GM18868 (cell line): ENCODE results near the gene PTPRJ.
"Not testable (repeated sequence)": the region's sequence is repeated elsewhere in the genome, so short reads cannot be mapped to it uniquely, and the experiment has no call there.

Source experiments
- ATAC-seq: cut with Tn5 transposase; IDR thresholded peaks from one replicate; pipeline ENCODE4 v1.9.1; 2021; ENCODE audit warnings: mild to moderate bottlenecking, moderate library complexity; ENCODE audit not compliant: unreplicated experiment

The PTPRJ gene

GRCh38 chr11:48107188-48107704 lies 126.9 kb downstream of the PTPRJ start:
- ATAC-seq: peak; percentile 83

- no peak for ATAC-seq
Observed at GRCh38 chr11:48108231-48109045, 128.1 kb downstream of the PTPRJ start.

GRCh38 chr11:48109046-48109666 lies 128.8 kb downstream of the PTPRJ start:
- ATAC-seq: no peak

GRCh38 chr11:48110509-48110766 lies 130.1 kb downstream of the PTPRJ start:
- no peak for ATAC-seq

- no peak for ATAC-seq
Observed at GRCh38 chr11:48111891-48112290, 131.5 kb downstream of the PTPRJ start.

GRCh38 chr11:48114740-48115139 lies 134.4 kb downstream of the PTPRJ start:
- ATAC-seq: no peak

- peak; percentile 70 for ATAC-seq
Observed at GRCh38 chr11:48116437-48117228, 136.3 kb downstream of the PTPRJ start.

GRCh38 chr11:48122246-48122645 lies 141.9 kb downstream of the PTPRJ start:
- no peak for ATAC-seq

- ATAC-seq: no peak
Observed at GRCh38 chr11:48122656-48123055, 142.3 kb downstream of the PTPRJ start.

GRCh38 chr11:48123254-48123875 lies 143.0 kb downstream of the PTPRJ start:
- no peak for ATAC-seq

- ATAC-seq: no peak
Observed at GRCh38 chr11:48123934-48124755, 143.8 kb downstream of the PTPRJ start.

GRCh38 chr11:48124880-48125279 lies 144.5 kb downstream of the PTPRJ start:
- no peak for ATAC-seq

GRCh38 chr11:48125866-48126265 lies 145.5 kb downstream of the PTPRJ start:
- no peak for ATAC-seq

- ATAC-seq: no peak
Observed at GRCh38 chr11:48127521-48128183, 147.3 kb downstream of the PTPRJ start.

- ATAC-seq: no peak
Observed at GRCh38 chr11:48129697-48130395, 149.5 kb downstream of the PTPRJ start.

GRCh38 chr11:48134221-48134922 lies 154.0 kb downstream of the PTPRJ start:
- no peak for ATAC-seq

GRCh38 chr11:48138222-48138621 lies 157.9 kb downstream of the PTPRJ start:
- no peak for ATAC-seq

- not testable (repeated sequence) for ATAC-seq
Observed at GRCh38 chr11:48139896-48140295, 159.5 kb downstream of the PTPRJ start.
